GM18517 (cell line): ENCODE results near the gene PROSER3.
"Not testable (repeated sequence)": the region's sequence is repeated elsewhere in the genome, so short reads cannot be mapped to it uniquely, and the experiment has no call there.

ENCODE experiments used
- ATAC-seq: cut with Tn5 transposase; IDR thresholded peaks from one replicate; pipeline ENCODE4 v1.9.1; 2021; ENCODE audit warnings: mild to moderate bottlenecking, moderate library complexity; ENCODE audit not compliant: unreplicated experiment

Gene PROSER3

GRCh38 chr19:35789978-35790944 is 32.3 kb downstream of the PROSER3 start:
- ATAC-seq: no peak

GRCh38 chr19:35790981-35791813 is 33.2 kb downstream of the PROSER3 start:
- no peak for ATAC-seq

GRCh38 chr19:35791814-35792279 is 33.9 kb downstream of the PROSER3 start:
- ATAC-seq: no peak

GRCh38 chr19:35792312-35792711 is 34.3 kb downstream of the PROSER3 start:
- ATAC-seq: no peak

GRCh38 chr19:35792888-35793287 is 34.9 kb downstream of the PROSER3 start:
- ATAC-seq: no peak

GRCh38 chr19:35793381-35794165 is 35.6 kb downstream of the PROSER3 start:
- no peak for ATAC-seq

- not testable (repeated sequence) for ATAC-seq
Measured at GRCh38 chr19:35795564-35795963, 37.6 kb downstream of the PROSER3 start.

GRCh38 chr19:35796645-35797542 is 38.9 kb downstream of the PROSER3 start:
- no peak for ATAC-seq

- no peak for ATAC-seq
Measured at GRCh38 chr19:35797663-35798062, 39.7 kb downstream of the PROSER3 start.

- no peak for ATAC-seq
Measured at GRCh38 chr19:35801828-35802227, 43.9 kb downstream of the PROSER3 start.

- ATAC-seq: no peak
Measured at GRCh38 chr19:35805526-35806102, 47.6 kb downstream of the PROSER3 start.

- no peak for ATAC-seq
Measured at GRCh38 chr19:35806597-35806996, 48.6 kb downstream of the PROSER3 start.

- ATAC-seq: no peak
Measured at GRCh38 chr19:35807633-35808032, 49.7 kb downstream of the PROSER3 start.

- no peak for ATAC-seq
Measured at GRCh38 chr19:35811317-35812219, 53.6 kb downstream of the PROSER3 start.

- ATAC-seq: no peak
Measured at GRCh38 chr19:35812220-35813042, 54.5 kb downstream of the PROSER3 start, which contains the start of gene PRODH2. TSS of gene PRODH2 (minus strand) at chr19:35812845. CDS start at chr19:35812805, 40 bp downstream.

GRCh38 chr19:35813043-35813890 is 55.3 kb downstream of the PROSER3 start:
- ATAC-seq: no peak
